ENCODE measurements around the gene SPINT3. TPM values are rescaled to one million over a fixed set of nuclear protein-coding genes. Genes with fewer than 3 reads are reported as not detected.

Gene SPINT3
- total and polyA plus RNA-seq, 2 experiments from 2014 or later = not detected

- no peaks in the 10 kb centered on the region for H4K20me1 ChIP-seq (ENCODE audit: insufficient read depth)
- no peaks in the 10 kb centered on the region for H3K36me3 ChIP-seq (ENCODE audit: low read depth)
- H3K9me3 ChIP-seq (ENCODE audit: low read depth) = no peaks in the 10 kb centered on the region
- H3K9me2 ChIP-seq (ENCODE audit: insufficient read depth) = no peaks in the 10 kb centered on the region
- H3F3A ChIP-seq (ENCODE audit: insufficient read depth) = no peaks in the 10 kb centered on the region
- no peak overlapping the region for H3K27ac ChIP-seq
- H3K79me2 ChIP-seq (ENCODE audit: insufficient read depth) = no peaks in the 10 kb centered on the region
- H3K4me1 ChIP-seq (ENCODE audit: insufficient read depth) = no peaks in the 10 kb centered on the region
- no peak for DNase-seq
- 70 to 74% methylated on average over 5 to 6 of the region's 6 CpGs for WGBS, 2 experiments (ENCODE audit: low coverage in 1 of 2, low lambda C conversion rate in 2 of 2, missing lambda C conversion rate in 2 of 2)
- H3K4me2 ChIP-seq (ENCODE audit: unreplicated experiment) = no peak overlapping the region
- in situ Hi-C loops (cut with MboI) = loop anchor here (25.0 kb wide), 1 partner anchor 295 kb away; no protein-coding TSS in a partner anchor
- no peak for TF ChIP-seq EZH2 (IDR thresholded peaks at IDR 0.05; ENCODE audit: insufficient read depth, poor library complexity, severe bottlenecking)
- TF ChIP-seq EZH2phosphoT487 (IDR thresholded peaks at IDR 0.05; ENCODE audit: insufficient read depth, low read depth) = no peak
- H3K4me3 ChIP-seq = no peak overlapping the region
- H3K27me3 ChIP-seq (replicated peaks; ENCODE audit: insufficient read depth) = peaks cover 88% of the 10 kb centered on the region
- no peak overlapping the region for H3K9ac ChIP-seq
- no peak overlapping the region for H2AFZ ChIP-seq
Observed at GRCh38 chr20:45467172-45467571, 48.2 kb downstream of the SPINT3 start.

- DNase-seq = no peak
- H3K27ac ChIP-seq = no peak overlapping the region
- in situ Hi-C loops (cut with MboI) = loop anchor here (25.0 kb wide), 1 partner anchor 297 kb away; no protein-coding TSS in a partner anchor
- H4K20me1 ChIP-seq (ENCODE audit: insufficient read depth) = no peaks in the 10 kb centered on the region
- peaks cover 87% of the 10 kb centered on the region for H3K27me3 ChIP-seq (replicated peaks; ENCODE audit: insufficient read depth)
- H2AFZ ChIP-seq = no peak overlapping the region
- H3K4me1 ChIP-seq (ENCODE audit: insufficient read depth) = no peaks in the 10 kb centered on the region
- no peak overlapping the region for H3K4me3 ChIP-seq
- no peaks in the 10 kb centered on the region for H3K9me3 ChIP-seq (ENCODE audit: low read depth)
- no peaks in the 10 kb centered on the region for H3F3A ChIP-seq (ENCODE audit: insufficient read depth)
- no peak overlapping the region for H3K4me2 ChIP-seq (ENCODE audit: unreplicated experiment)
- no peak overlapping the region for H3K9ac ChIP-seq
- no peaks in the 10 kb centered on the region for H3K9me2 ChIP-seq (ENCODE audit: insufficient read depth)
- 26 to 43% methylated on average over 1 of the region's 1 CpG for WGBS, 2 experiments (ENCODE audit: low coverage in 1 of 2, low lambda C conversion rate in 2 of 2, missing lambda C conversion rate in 2 of 2)
- no peaks in the 10 kb centered on the region for H3K36me3 ChIP-seq (ENCODE audit: low read depth)
- no peaks in the 10 kb centered on the region for H3K79me2 ChIP-seq (ENCODE audit: insufficient read depth)
- TF ChIP-seq EZH2 (IDR thresholded peaks at IDR 0.05; ENCODE audit: insufficient read depth, poor library complexity, severe bottlenecking) (no peak), EZH2phosphoT487 (IDR thresholded peaks at IDR 0.05; ENCODE audit: insufficient read depth, low read depth) (no peak)
Observed at GRCh38 chr20:45465491-45466266, 49.7 kb downstream of the SPINT3 start.

GRCh38 chr20:45463709-45464108 is 51.7 kb downstream of the SPINT3 start:
- Histone ChIP-seq H3K4me1 (ENCODE audit: insufficient read depth) (no peaks in the 10 kb centered on the region), H4K20me1 (ENCODE audit: insufficient read depth) (no peaks in the 10 kb centered on the region), H3K9ac (no peak overlapping the region), H3K4me3 (no peak overlapping the region), H3K36me3 (ENCODE audit: low read depth) (no peaks in the 10 kb centered on the region), H3F3A (ENCODE audit: insufficient read depth) (no peaks in the 10 kb centered on the region), H2AFZ (no peak overlapping the region), H3K27me3 (replicated peaks; ENCODE audit: insufficient read depth) (peaks cover 87% of the 10 kb centered on the region), H3K9me3 (ENCODE audit: low read depth) (no peaks in the 10 kb centered on the region), H3K9me2 (ENCODE audit: insufficient read depth) (no peaks in the 10 kb centered on the region), H3K27ac (no peak overlapping the region), H3K4me2 (ENCODE audit: unreplicated experiment) (no peak overlapping the region), H3K79me2 (ENCODE audit: insufficient read depth) (no peaks in the 10 kb centered on the region)
- TF ChIP-seq EZH2 (IDR thresholded peaks at IDR 0.05; ENCODE audit: insufficient read depth, poor library complexity, severe bottlenecking) (no peak), EZH2phosphoT487 (IDR thresholded peaks at IDR 0.05; ENCODE audit: insufficient read depth, low read depth) (no peak)
- DNase-seq = no peak
- in situ Hi-C loops (cut with MboI) = loop anchor here (25.0 kb wide), 1 partner anchor 299 kb away; no protein-coding TSS in a partner anchor
- WGBS, 2 experiments (ENCODE audit: low coverage in 1 of 2, low lambda C conversion rate in 2 of 2, missing lambda C conversion rate in 2 of 2) = 16 to 17% methylated on average over 4 of the region's 4 CpGs

GRCh38 chr20:45462711-45463509 is 52.5 kb downstream of the SPINT3 start:
- no peaks in the 10 kb centered on the region for H3K9me3 ChIP-seq (ENCODE audit: low read depth)
- no peaks in the 10 kb centered on the region for H3K36me3 ChIP-seq (ENCODE audit: low read depth)
- in situ Hi-C loops (cut with MboI) = loop anchor here (25.0 kb wide), 1 partner anchor 299 kb away; no protein-coding TSS in a partner anchor
- no peaks in the 10 kb centered on the region for H3K79me2 ChIP-seq (ENCODE audit: insufficient read depth)
- H3K27ac ChIP-seq = no peak overlapping the region
- H3K27me3 ChIP-seq (replicated peaks; ENCODE audit: insufficient read depth) = peaks cover 82% of the 10 kb centered on the region
- H2AFZ ChIP-seq = no peak overlapping the region
- H3K4me2 ChIP-seq (ENCODE audit: unreplicated experiment) = no peak overlapping the region
- no peaks in the 10 kb centered on the region for H3F3A ChIP-seq (ENCODE audit: insufficient read depth)
- H3K9ac ChIP-seq = no peak overlapping the region
- H4K20me1 ChIP-seq (ENCODE audit: insufficient read depth) = no peaks in the 10 kb centered on the region
- TF ChIP-seq EZH2 (IDR thresholded peaks at IDR 0.05; ENCODE audit: insufficient read depth, poor library complexity, severe bottlenecking) (no peak), EZH2phosphoT487 (IDR thresholded peaks at IDR 0.05; ENCODE audit: insufficient read depth, low read depth) (no peak)
- WGBS, 2 experiments (ENCODE audit: low coverage in 1 of 2, low lambda C conversion rate in 2 of 2, missing lambda C conversion rate in 2 of 2) = 52 to 59% methylated on average over 6 of the region's 6 CpGs
- no peaks in the 10 kb centered on the region for H3K4me1 ChIP-seq (ENCODE audit: insufficient read depth)
- H3K9me2 ChIP-seq (ENCODE audit: insufficient read depth) = no peaks in the 10 kb centered on the region
- DNase-seq = no peak
- no peak overlapping the region for H3K4me3 ChIP-seq

Small RNA genes within 50 kb of the gene (small RNA-seq; reads per million reads assigned to genes)
- gene AL031663.1 (ENCODE audit: low read depth, low replicate concordance) = not detected
- gene HSPD1P21 (ENCODE audit: low read depth, low replicate concordance) = not detected
- gene RNA5SP485 (ENCODE audit: low read depth, low replicate concordance) = not detected

Other genes starting within 250 kb of the SPINT3 start
- not detected in 2 replicates for gene RBPJL, start 208.8 kb downstream of the SPINT3 start, total RNA-seq (2014; rRNA removed; shearing (Covaris generic))
- not detected in 2 replicates for gene RBPJL, start 208.8 kb downstream of the SPINT3 start, polyA plus RNA-seq (2016; fragmentation: Nextera tagmentation; extraction: Ambion mirVana)
- gene MATN4, start 207.3 kb downstream of the SPINT3 start, total RNA-seq (2014; rRNA removed; shearing (Covaris generic)) = not detected in 2 replicates
- 0.09 TPM in 1 of 2 replicates, not detected in the other for gene MATN4, start 207.3 kb downstream of the SPINT3 start, polyA plus RNA-seq (2016; fragmentation: Nextera tagmentation; extraction: Ambion mirVana)
- gene SDC4, start 167.2 kb downstream of the SPINT3 start, total RNA-seq (2014; rRNA removed; shearing (Covaris generic)) = 368 and 410 TPM in 2 replicates
- gene SDC4, start 167.2 kb downstream of the SPINT3 start, polyA plus RNA-seq (2016; fragmentation: Nextera tagmentation; extraction: Ambion mirVana) = 454 and 461 TPM in 2 replicates
- 27.3 and 38.7 TPM in 2 replicates for gene SYS1, start 152.5 kb downstream of the SPINT3 start, total RNA-seq (2014; rRNA removed; shearing (Covaris generic))
- gene SYS1, start 152.5 kb downstream of the SPINT3 start, polyA plus RNA-seq (2016; fragmentation: Nextera tagmentation; extraction: Ambion mirVana) = 24.6 and 27.1 TPM in 2 replicates
- not detected in 2 replicates for gene TP53TG5, start 137.3 kb downstream of the SPINT3 start, total RNA-seq (2014; rRNA removed; shearing (Covaris generic))
- gene TP53TG5, start 137.3 kb downstream of the SPINT3 start, polyA plus RNA-seq (2016; fragmentation: Nextera tagmentation; extraction: Ambion mirVana) = 0.42 and 0.55 TPM in 2 replicates
- gene DBNDD2, start 107.3 kb downstream of the SPINT3 start, total RNA-seq (2014; rRNA removed; shearing (Covaris generic)) = 5.1 and 5.7 TPM in 2 replicates
- 27.9 and 30.0 TPM in 2 replicates for gene DBNDD2, start 107.3 kb downstream of the SPINT3 start, polyA plus RNA-seq (2016; fragmentation: Nextera tagmentation; extraction: Ambion mirVana)
- 108 and 138 TPM in 2 replicates for gene PIGT, start 99.5 kb downstream of the SPINT3 start, total RNA-seq (2014; rRNA removed; shearing (Covaris generic))
- gene PIGT, start 99.5 kb downstream of the SPINT3 start, polyA plus RNA-seq (2016; fragmentation: Nextera tagmentation; extraction: Ambion mirVana) = 190 and 198 TPM in 2 replicates
- not detected in 2 replicates for gene WFDC2, start 45.9 kb downstream of the SPINT3 start, total RNA-seq (2014; rRNA removed; shearing (Covaris generic))
- gene WFDC2, start 45.9 kb downstream of the SPINT3 start, polyA plus RNA-seq (2016; fragmentation: Nextera tagmentation; extraction: Ambion mirVana) = not detected in 2 replicates
- gene WFDC6, start 23.9 kb upstream of the SPINT3 start, total RNA-seq (2014; rRNA removed; shearing (Covaris generic)) = not detected in 2 replicates
- not detected in 2 replicates for gene WFDC6, start 23.9 kb upstream of the SPINT3 start, polyA plus RNA-seq (2016; fragmentation: Nextera tagmentation; extraction: Ambion mirVana)
- gene EPPIN, start 31.8 kb upstream of the SPINT3 start, total RNA-seq (2014; rRNA removed; shearing (Covaris generic)) = not detected in 2 replicates
- not detected in 2 replicates for gene EPPIN, start 31.8 kb upstream of the SPINT3 start, polyA plus RNA-seq (2016; fragmentation: Nextera tagmentation; extraction: Ambion mirVana)
- gene WFDC8, start 63.7 kb upstream of the SPINT3 start, total RNA-seq (2014; rRNA removed; shearing (Covaris generic)) = not detected in 2 replicates
- not detected in 2 replicates for gene WFDC8, start 63.7 kb upstream of the SPINT3 start, polyA plus RNA-seq (2016; fragmentation: Nextera tagmentation; extraction: Ambion mirVana)
- not detected in 2 replicates for gene WFDC10A, start 114.1 kb upstream of the SPINT3 start, total RNA-seq (2014; rRNA removed; shearing (Covaris generic))
- not detected in 2 replicates for gene WFDC10A, start 114.1 kb upstream of the SPINT3 start, polyA plus RNA-seq (2016; fragmentation: Nextera tagmentation; extraction: Ambion mirVana)
- not detected in 2 replicates for gene WFDC9, start 115.7 kb upstream of the SPINT3 start, total RNA-seq (2014; rRNA removed; shearing (Covaris generic))
- not detected in 2 replicates for gene WFDC9, start 115.7 kb upstream of the SPINT3 start, polyA plus RNA-seq (2016; fragmentation: Nextera tagmentation; extraction: Ambion mirVana)
- not detected in 2 replicates for gene WFDC11, start 154.6 kb upstream of the SPINT3 start, total RNA-seq (2014; rRNA removed; shearing (Covaris generic))
- gene WFDC11, start 154.6 kb upstream of the SPINT3 start, polyA plus RNA-seq (2016; fragmentation: Nextera tagmentation; extraction: Ambion mirVana) = not detected in 2 replicates
- not detected in 2 replicates for gene WFDC13, start 186.4 kb upstream of the SPINT3 start, total RNA-seq (2014; rRNA removed; shearing (Covaris generic))
- not detected in 2 replicates for gene WFDC13, start 186.4 kb upstream of the SPINT3 start, polyA plus RNA-seq (2016; fragmentation: Nextera tagmentation; extraction: Ambion mirVana)
- not detected in 2 replicates for gene WFDC10B, start 189.4 kb upstream of the SPINT3 start, total RNA-seq (2014; rRNA removed; shearing (Covaris generic))
- gene WFDC10B, start 189.4 kb upstream of the SPINT3 start, polyA plus RNA-seq (2016; fragmentation: Nextera tagmentation; extraction: Ambion mirVana) = not detected in 2 replicates
- not detected in 2 replicates for gene SPINT4, start 206.7 kb upstream of the SPINT3 start, total RNA-seq (2014; rRNA removed; shearing (Covaris generic))
- not detected in 2 replicates for gene SPINT4, start 206.7 kb upstream of the SPINT3 start, polyA plus RNA-seq (2016; fragmentation: Nextera tagmentation; extraction: Ambion mirVana)

Measured in GM23248 (cell line).